Measurements from ENCODE around the gene SNAPC5.

SNAPC5 gene

DNA sequence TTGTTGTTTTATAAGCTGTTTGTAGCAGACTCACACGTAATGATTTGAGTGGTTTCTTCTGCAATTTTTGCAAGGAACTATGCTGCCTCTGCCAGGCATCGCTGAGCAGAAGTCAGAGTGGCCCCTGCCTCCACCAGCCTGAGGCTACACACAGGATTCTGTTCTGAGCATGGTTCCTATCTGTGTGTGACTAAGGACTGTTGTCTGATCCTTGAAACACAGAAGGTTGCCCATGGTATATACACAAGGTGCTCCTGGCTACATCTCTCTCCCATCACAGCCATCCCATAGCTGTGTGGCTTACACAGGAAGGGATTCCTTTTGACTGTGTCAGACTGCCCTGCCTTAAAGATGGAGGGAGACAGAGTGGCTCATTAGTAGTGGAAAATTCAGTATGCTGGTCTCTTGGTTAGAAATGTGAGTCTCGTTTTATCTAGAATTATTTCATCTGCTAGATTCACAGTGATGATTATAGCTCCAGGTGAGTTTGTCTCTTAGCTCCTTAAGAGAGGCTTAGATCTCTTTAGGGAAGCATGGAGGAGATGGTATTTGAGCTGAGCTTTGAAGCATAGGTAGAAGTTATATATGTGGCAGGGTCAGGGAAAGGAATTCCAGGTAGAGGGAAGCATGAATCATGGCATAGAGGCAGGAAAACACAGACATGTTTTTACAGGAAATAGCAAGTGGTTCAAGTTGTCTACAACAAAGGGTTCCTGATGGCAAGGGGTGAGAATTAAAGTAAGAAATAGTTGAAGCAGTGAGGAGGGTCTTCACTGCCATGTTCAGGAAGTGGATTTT is 37.5 kb downstream of the SNAPC5 start:
- Histone ChIP-seq H3K4me1 (ENCODE audit: control insufficient read depth, insufficient read depth, low read length, poor library complexity, severe bottlenecking) (no peaks in the 10 kb centered on the region), H3K4me3 (ENCODE audit: insufficient read depth, low read depth, low read length, poor library complexity, severe bottlenecking) (no peak overlapping the region), H3K27me3 (replicated peaks; ENCODE audit: control insufficient read depth, insufficient read depth, low read length, poor library complexity, severe bottlenecking) (no peaks in the 10 kb centered on the region), H3K27ac (ENCODE audit: insufficient read depth, low read length, poor library complexity, severe bottlenecking) (no peak overlapping the region), H3K36me3 (ENCODE audit: control insufficient read depth, insufficient read depth, low read length) (no peaks in the 10 kb centered on the region), H3K9me3 (ENCODE audit: control insufficient read depth, low read length) (no peaks in the 10 kb centered on the region)
- DNase-seq: no peak

DNA sequence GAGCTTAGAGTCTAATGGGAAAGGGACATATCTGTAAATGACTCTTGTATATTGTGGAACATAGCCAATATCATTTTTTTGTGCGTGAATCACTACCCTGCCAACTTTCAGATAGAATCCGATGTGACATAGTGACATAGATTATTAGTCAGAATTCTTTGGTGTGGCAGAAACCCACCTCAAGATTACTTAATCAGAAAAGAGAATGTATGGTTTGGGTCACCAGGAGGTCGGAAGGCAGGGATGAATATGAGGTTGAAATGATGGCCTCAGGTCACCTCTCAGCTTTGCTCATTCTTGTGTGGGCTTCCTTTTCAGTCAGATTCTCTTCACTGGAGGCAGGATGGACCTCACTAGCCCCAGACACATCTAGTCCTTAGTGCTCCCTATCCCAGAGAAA is 41.4 kb downstream of the SNAPC5 start:
- Histone ChIP-seq H3K4me1 (ENCODE audit: control insufficient read depth, insufficient read depth, low read length, poor library complexity, severe bottlenecking) (no peaks in the 10 kb centered on the region), H3K9me3 (ENCODE audit: control insufficient read depth, low read length) (no peaks in the 10 kb centered on the region), H3K27ac (ENCODE audit: insufficient read depth, low read length, poor library complexity, severe bottlenecking) (no peak overlapping the region), H3K36me3 (ENCODE audit: control insufficient read depth, insufficient read depth, low read length) (peaks cover 4% of the 10 kb centered on the region), H3K4me3 (ENCODE audit: insufficient read depth, low read depth, low read length, poor library complexity, severe bottlenecking) (no peak overlapping the region), H3K27me3 (replicated peaks; ENCODE audit: control insufficient read depth, insufficient read depth, low read length, poor library complexity, severe bottlenecking) (no peaks in the 10 kb centered on the region)
- no peak for DNase-seq

DNA sequence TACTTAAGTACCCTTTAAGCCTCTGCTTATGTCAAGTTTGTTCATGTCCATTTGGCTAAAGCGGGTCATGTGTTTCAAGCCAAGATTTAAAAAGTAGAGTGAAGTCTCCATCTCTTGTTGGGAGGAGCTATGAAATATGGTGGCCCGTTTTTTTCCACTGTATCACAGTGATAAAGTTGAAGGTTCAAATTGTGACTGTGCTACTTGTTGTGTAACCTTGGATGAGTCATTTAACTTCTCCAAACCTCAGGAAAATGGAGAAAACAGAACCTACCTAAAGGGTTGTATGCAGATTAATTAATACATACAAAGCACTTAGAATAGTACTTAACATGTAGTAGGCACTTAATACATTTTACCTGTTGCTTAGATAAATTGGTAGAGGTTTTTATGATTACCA is 43.4 kb downstream of the SNAPC5 start:
- H3K27ac ChIP-seq (ENCODE audit: insufficient read depth, low read length, poor library complexity, severe bottlenecking): no peak overlapping the region
- H3K9me3 ChIP-seq (ENCODE audit: control insufficient read depth, low read length): no peaks in the 10 kb centered on the region
- H3K4me1 ChIP-seq (ENCODE audit: control insufficient read depth, insufficient read depth, low read length, poor library complexity, severe bottlenecking): no peaks in the 10 kb centered on the region
- no peaks in the 10 kb centered on the region for H3K27me3 ChIP-seq (replicated peaks; ENCODE audit: control insufficient read depth, insufficient read depth, low read length, poor library complexity, severe bottlenecking)
- peaks cover 4% of the 10 kb centered on the region for H3K36me3 ChIP-seq (ENCODE audit: control insufficient read depth, insufficient read depth, low read length)
- no peak overlapping the region for H3K4me3 ChIP-seq (ENCODE audit: insufficient read depth, low read depth, low read length, poor library complexity, severe bottlenecking)
- DNase-seq: no peak

DNA sequence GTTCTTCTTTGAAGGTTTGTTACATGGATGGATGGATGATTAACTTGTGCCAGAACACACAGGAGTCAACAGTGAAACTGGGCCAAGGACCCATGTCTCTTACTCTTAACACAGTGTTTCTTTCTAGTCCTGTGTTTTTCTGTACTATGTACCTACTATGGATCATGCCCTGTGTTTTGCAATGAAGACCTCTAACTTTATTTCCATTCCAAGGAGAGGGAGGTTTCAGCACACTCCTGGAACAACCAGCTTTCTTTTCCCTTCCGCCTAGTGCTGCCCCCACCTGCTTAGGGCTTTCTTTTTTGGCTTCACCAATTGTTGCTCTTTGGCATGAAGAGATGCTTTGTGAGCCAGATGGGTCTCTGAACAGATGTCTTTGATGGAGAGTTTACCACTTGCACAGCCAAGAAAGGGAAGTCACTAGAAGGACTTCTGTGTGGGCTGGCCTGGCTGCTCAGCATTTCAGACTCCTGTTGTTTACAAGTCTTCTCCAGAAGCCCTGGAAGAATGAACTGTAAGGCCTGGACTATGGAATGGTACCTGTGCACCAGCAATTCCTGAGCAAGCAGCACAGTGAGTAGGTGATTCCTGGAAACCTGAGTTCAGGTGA is 44.5 kb downstream of the SNAPC5 start:
- DNase-seq: no peak
- H3K27me3 ChIP-seq (replicated peaks; ENCODE audit: control insufficient read depth, insufficient read depth, low read length, poor library complexity, severe bottlenecking): no peaks in the 10 kb centered on the region
- H3K4me1 ChIP-seq (ENCODE audit: control insufficient read depth, insufficient read depth, low read length, poor library complexity, severe bottlenecking): no peaks in the 10 kb centered on the region
- no peak overlapping the region for H3K27ac ChIP-seq (ENCODE audit: insufficient read depth, low read length, poor library complexity, severe bottlenecking)
- H3K36me3 ChIP-seq (ENCODE audit: control insufficient read depth, insufficient read depth, low read length): peaks cover 7% of the 10 kb centered on the region
- no peaks in the 10 kb centered on the region for H3K9me3 ChIP-seq (ENCODE audit: control insufficient read depth, low read length)
- no peak overlapping the region for H3K4me3 ChIP-seq (ENCODE audit: insufficient read depth, low read depth, low read length, poor library complexity, severe bottlenecking)

DNA sequence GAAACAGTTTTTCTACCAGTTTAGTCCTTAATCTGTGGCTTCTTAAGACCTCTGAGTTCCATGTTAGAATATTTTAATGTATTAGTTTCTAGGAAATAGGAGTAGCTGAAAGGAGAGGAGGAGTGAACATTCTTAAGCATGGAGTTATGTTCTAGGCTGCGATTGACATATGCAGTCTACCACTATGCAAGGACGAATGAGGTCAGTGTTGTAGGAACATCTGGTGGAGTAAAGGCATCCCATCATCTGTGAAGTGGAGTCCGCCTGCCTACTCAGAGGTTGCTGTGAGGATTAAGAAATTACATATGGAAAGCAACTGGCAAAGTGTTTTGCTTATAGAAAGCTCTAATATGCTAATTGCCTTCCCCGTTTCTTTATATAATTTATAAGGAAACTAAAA is 45.1 kb downstream of the SNAPC5 start:
- Histone ChIP-seq H3K36me3 (ENCODE audit: control insufficient read depth, insufficient read depth, low read length) (peaks cover 7% of the 10 kb centered on the region), H3K27me3 (replicated peaks; ENCODE audit: control insufficient read depth, insufficient read depth, low read length, poor library complexity, severe bottlenecking) (no peaks in the 10 kb centered on the region), H3K27ac (ENCODE audit: insufficient read depth, low read length, poor library complexity, severe bottlenecking) (no peak overlapping the region), H3K4me1 (ENCODE audit: control insufficient read depth, insufficient read depth, low read length, poor library complexity, severe bottlenecking) (no peaks in the 10 kb centered on the region), H3K4me3 (ENCODE audit: insufficient read depth, low read depth, low read length, poor library complexity, severe bottlenecking) (no peak overlapping the region), H3K9me3 (ENCODE audit: control insufficient read depth, low read length) (no peaks in the 10 kb centered on the region)
- no peak for DNase-seq
